ENCODE data around the gene BCL7A. TPM values are rescaled to one million over a fixed set of nuclear protein-coding genes. Genes with fewer than 3 reads are reported as not detected.

The BCL7A gene
- total RNA-seq, 1 donor from 2014 or later, result 11.2 TPM

- intact Hi-C loops (cut with micrococcal nuclease), result no loop called here
- Histone ChIP-seq H3K36me3 (peaks cover 16% of the 10 kb centered on the region), H3K9me3 (replicated peaks) (no peaks in the 10 kb centered on the region), H3K27me3 (ENCODE audit: low read depth) (no peaks in the 10 kb centered on the region), H3K4me1 (peaks cover 91% of the 10 kb centered on the region), H3K4me3 (no peak overlapping the region), H3K27ac (replicated peaks) (peak overlapping the region; percentile 76)
- no peak for DNase-seq
- TF ChIP-seq CTCF (IDR thresholded peaks at IDR 0.05; ENCODE audit: borderline replicate concordance), result no peak
Observed at GRCh38 chr12:122089077-122089476, 67.4 kb downstream of the BCL7A start.

- Histone ChIP-seq H3K36me3 (no peaks in the 10 kb centered on the region), H3K4me3 (no peak overlapping the region), H3K27me3 (ENCODE audit: low read depth) (no peaks in the 10 kb centered on the region), H3K9me3 (replicated peaks) (no peaks in the 10 kb centered on the region), H3K4me1 (peaks cover 86% of the 10 kb centered on the region), H3K27ac (replicated peaks) (peak overlapping the region; percentile 76)
- intact Hi-C loops (cut with micrococcal nuclease), result no loop called here
- no peak for DNase-seq
- no peak for TF ChIP-seq CTCF (IDR thresholded peaks at IDR 0.05; ENCODE audit: borderline replicate concordance)
Observed at GRCh38 chr12:122090759-122091515, 69.3 kb downstream of the BCL7A start.

GRCh38 chr12:122093098-122093883, 71.6 kb downstream of the BCL7A start:
- no peak for TF ChIP-seq CTCF (IDR thresholded peaks at IDR 0.05; ENCODE audit: borderline replicate concordance)
- DNase-seq, result no peak
- H3K4me3 ChIP-seq, result no peak overlapping the region
- peak overlapping the region; percentile 76 for H3K27ac ChIP-seq (replicated peaks)
- no peaks in the 10 kb centered on the region for H3K36me3 ChIP-seq
- H3K4me1 ChIP-seq, result peaks cover 86% of the 10 kb centered on the region
- no peaks in the 10 kb centered on the region for H3K27me3 ChIP-seq (ENCODE audit: low read depth)
- intact Hi-C loops (cut with micrococcal nuclease), result no loop called here
- no peaks in the 10 kb centered on the region for H3K9me3 ChIP-seq (replicated peaks)

GRCh38 chr12:122094137-122094734, 72.6 kb downstream of the BCL7A start:
- no peak for DNase-seq
- no peak for TF ChIP-seq CTCF (IDR thresholded peaks at IDR 0.05; ENCODE audit: borderline replicate concordance)
- Histone ChIP-seq H3K4me3 (no peak overlapping the region), H3K36me3 (no peaks in the 10 kb centered on the region), H3K27me3 (ENCODE audit: low read depth) (no peaks in the 10 kb centered on the region), H3K27ac (replicated peaks) (peak overlapping the region; percentile 17), H3K9me3 (replicated peaks) (no peaks in the 10 kb centered on the region), H3K4me1 (peaks cover 86% of the 10 kb centered on the region)
- intact Hi-C loops (cut with micrococcal nuclease), result no loop called here

- TF ChIP-seq CTCF (IDR thresholded peaks at IDR 0.05; ENCODE audit: borderline replicate concordance), result no peak
- no peak overlapping the region for H3K4me3 ChIP-seq
- DNase-seq, result no peak
- H3K27me3 ChIP-seq (ENCODE audit: low read depth), result no peaks in the 10 kb centered on the region
- no peaks in the 10 kb centered on the region for H3K9me3 ChIP-seq (replicated peaks)
- H3K27ac ChIP-seq (replicated peaks), result peak overlapping the region; percentile 88
- intact Hi-C loops (cut with micrococcal nuclease), result no loop called here
- no peaks in the 10 kb centered on the region for H3K36me3 ChIP-seq
- H3K4me1 ChIP-seq, result peaks cover 86% of the 10 kb centered on the region
Observed at GRCh38 chr12:122094735-122095631, 73.3 kb downstream of the BCL7A start.

All from left ventricle myocardium inferior (tissue), 1 donor.